ENCODE measurements around the gene INSRR. TPM values are rescaled to one million over a fixed set of nuclear protein-coding genes. Genes with fewer than 3 reads are reported as not detected.

INSRR gene
- total RNA-seq, 1 experiment from 2014 or later: not detected

GRCh38 chr1:156877433-156878170 lies 18.7 kb upstream of the INSRR start:
- H3K27ac ChIP-seq (ENCODE audit: low read length): no peak overlapping the region
- no peaks in the 10 kb centered on the region for H3K36me3 ChIP-seq (ENCODE audit: control insufficient read depth, insufficient read depth, low read length)
- intact Hi-C loops (cut with micrococcal nuclease; ENCODE audit: unreplicated experiment): no loop called here
- in situ Hi-C loops (cut with HindIII; ENCODE audit: low pct_unique_long_range_greater_than_20kb, low sequenced_read_pairs): no loop called here
- TF ChIP-seq CTCF (IDR thresholded peaks at IDR 0.05): no peak
- TF ChIP-seq SIN3A (IDR thresholded peaks at IDR 0.05; ENCODE audit: borderline replicate concordance, insufficient read depth, low read depth, low read length): no peak
- no peak for TF ChIP-seq REST (IDR thresholded peaks at IDR 0.05; ENCODE audit: insufficient read depth in 1 of 2, low read depth in 2 of 2, low read length in 1 of 2)
- no peak for TF ChIP-seq POLR2AphosphoS5 (IDR thresholded peaks at IDR 0.05; ENCODE audit: low read depth, low read length)
- no peak for TF ChIP-seq TCF7L2 (IDR thresholded peaks at IDR 0.05; ENCODE audit: low read depth, low read length)
- ATAC-seq (no peak), DNase-seq (ENCODE audit: low read depth, low spot score) (no peak)
- no peaks in the 10 kb centered on the region for H3K9me3 ChIP-seq (ENCODE audit: control insufficient read depth, insufficient read depth, low read depth, low read length)
- H3K4me3 ChIP-seq (ENCODE audit: low read depth in 2 of 2, low read length in 2 of 2): no peak overlapping the region
- POLR2A ChIA-PET: no interaction called here
- H3K27me3 ChIP-seq (ENCODE audit: control insufficient read depth, insufficient read depth, low read length): no peaks in the 10 kb centered on the region
- no peaks in the 10 kb centered on the region for H3K4me1 ChIP-seq (ENCODE audit: control insufficient read depth, insufficient read depth, low read length)
- CTCF ChIA-PET: no interaction called here
- no TSS peak for BruUV-seq (replicated peaks)

- no peaks in the 10 kb centered on the region for H3K27me3 ChIP-seq (ENCODE audit: control insufficient read depth, insufficient read depth, low read length)
- ATAC-seq: no peak
- H3K4me3 ChIP-seq (ENCODE audit: low read depth in 2 of 2, low read length in 2 of 2): no peak overlapping the region
- ChIA-PET POLR2A (no interaction called here), CTCF (no interaction called here)
- intact Hi-C loops (cut with micrococcal nuclease; ENCODE audit: unreplicated experiment): no loop called here
- no peaks in the 10 kb centered on the region for H3K36me3 ChIP-seq (ENCODE audit: control insufficient read depth, insufficient read depth, low read length)
- TF ChIP-seq SIN3A (IDR thresholded peaks at IDR 0.05; ENCODE audit: borderline replicate concordance, insufficient read depth, low read depth, low read length): no peak
- H3K4me1 ChIP-seq (ENCODE audit: control insufficient read depth, insufficient read depth, low read length): no peaks in the 10 kb centered on the region
- no peak for DNase-seq (ENCODE audit: low read depth, low spot score)
- H3K27ac ChIP-seq (ENCODE audit: low read length): no peak overlapping the region
- no TSS peak for BruUV-seq (replicated peaks)
- no peaks in the 10 kb centered on the region for H3K9me3 ChIP-seq (ENCODE audit: control insufficient read depth, insufficient read depth, low read depth, low read length)
- in situ Hi-C loops (cut with HindIII; ENCODE audit: low pct_unique_long_range_greater_than_20kb, low sequenced_read_pairs): no loop called here
Measured at GRCh38 chr1:156876281-156876680, 17.4 kb upstream of the INSRR start.

- no peak for ATAC-seq
Measured at GRCh38 chr1:156875341-156875615, 16.4 kb upstream of the INSRR start.

More at GRCh38 chr1:156875341-156875615, 16.4 kb upstream of the INSRR start:
- H3K4me3 ChIP-seq (ENCODE audit: low read depth in 2 of 2, low read length in 2 of 2): no peak overlapping the region
- no peak overlapping the region for H3K27ac ChIP-seq (ENCODE audit: low read length)
- no peaks in the 10 kb centered on the region for H3K27me3 ChIP-seq (ENCODE audit: control insufficient read depth, insufficient read depth, low read length)
- peaks cover 4% of the 10 kb centered on the region; the same call in 1 of the 2 replicates for H3K4me1 ChIP-seq (ENCODE audit: control insufficient read depth, insufficient read depth, low read length)
- no TSS peak for BruUV-seq (replicated peaks)
- H3K9me3 ChIP-seq (ENCODE audit: control insufficient read depth, insufficient read depth, low read depth, low read length): no peaks in the 10 kb centered on the region
- in situ Hi-C loops (cut with HindIII; ENCODE audit: low pct_unique_long_range_greater_than_20kb, low sequenced_read_pairs): no loop called here
- ChIA-PET CTCF (interaction anchor here (0.6 kb wide), 1 partner anchor 9 kb away, joined by 3 read pairs; no protein-coding TSS in a partner anchor), POLR2A (no interaction called here)
- no peak for DNase-seq (ENCODE audit: low read depth, low spot score)
- no peaks in the 10 kb centered on the region for H3K36me3 ChIP-seq (ENCODE audit: control insufficient read depth, insufficient read depth, low read length)
- no peak for TF ChIP-seq POLR2AphosphoS5 (IDR thresholded peaks at IDR 0.05; ENCODE audit: low read depth, low read length)
- TF ChIP-seq CTCF (IDR thresholded peaks at IDR 0.05): no peak
- no peak for TF ChIP-seq REST (IDR thresholded peaks at IDR 0.05; ENCODE audit: insufficient read depth in 1 of 2, low read depth in 2 of 2, low read length in 1 of 2)
- TF ChIP-seq SIN3A (IDR thresholded peaks at IDR 0.05; ENCODE audit: borderline replicate concordance, insufficient read depth, low read depth, low read length): no peak
- TF ChIP-seq TCF7L2 (IDR thresholded peaks at IDR 0.05; ENCODE audit: low read depth, low read length): no peak
- intact Hi-C loops (cut with micrococcal nuclease; ENCODE audit: unreplicated experiment): no loop called here
